K562 (cell line): ENCODE results near the gene GPR35. TPM values are rescaled to one million over a fixed set of nuclear protein-coding genes. Genes with fewer than 3 reads are reported as not detected.

Experiments
- ATAC-seq: fragments of 200-7000 bp; cut with Tn5 transposase; 3 replicates; pipeline ENCODE4 v1.9.1; 2020; ENCODE audit warnings: moderate library complexity
- BruUV-seq: library from RNA; stranded (reverse); fragments of 400-500 nt; replicated peaks from 2 replicates; lab custom pipeline; 2021; lab: Mats Ljungman, UMichigan
- CTCF ChIA-PET: fragments of 300-600 bp; formaldehyde crosslinking; extraction: SDS; loops from one replicate; lab custom pipeline; 2021; ENCODE audit warnings: low intra/inter-chr PET ratio; lab: Yijun Ruan, JAX
- POLR2A ChIA-PET: fragments of 300-600, 350-650 bp; sonication (Branson Sonifier 250); formaldehyde crosslinking; extraction: SDS; loops from one replicate; lab custom pipeline; 2021; ENCODE audit warnings: antibody characterized with exemption, inconsistent platforms; lab: Yijun Ruan, JAX
- DNase-seq, 4 experiments: peaks; one replicate each; pipeline versions ENCODE4 v3.0.0 to v3.0.0-alpha.2; 2011 to 2018; ENCODE audit warnings: low spot score in 3 of 4, mixed read lengths in 3 of 4; ENCODE audit errors: extremely low read depth in 1 of 4
- FAIRE-seq: peaks from 2 replicates; lab custom pipeline; 2011; peaks lifted over from hg19 to GRCh38; lab: Jason Lieb, UNC
- H2AFZ ChIP-seq: 2 replicates; pipeline ENCODE4 v1.6.0; 2011; ENCODE audit warnings: low read depth, low read length, control low read depth, inconsistent platforms
- H3K27ac ChIP-seq: fragments of 200-600 bp; 3 replicates; pipeline ENCODE4 v1.8.0; 2011; ENCODE audit warnings: low read depth, mild to moderate bottlenecking, control low read depth, inconsistent platforms, low read length, moderate library complexity, mixed read lengths; ENCODE audit errors: extremely low read depth
- H3K27me3 ChIP-seq, 2 experiments: fragments of 300-600 bp in 1 of 2; 2 replicates in 1 of 2; 3 replicates in 1 of 2; pipeline versions ENCODE4 v1.6.0 to v1.8.0; 2011; ENCODE audit warnings: inconsistent platforms in 2 of 2, low read length in 2 of 2, mild to moderate bottlenecking in 1 of 2, mixed read lengths in 1 of 2, moderate library complexity in 1 of 2; ENCODE audit not compliant: control insufficient read depth in 2 of 2, insufficient read depth in 2 of 2
- H3K36me3 ChIP-seq: fragments of 300-600 bp; 3 replicates; pipeline ENCODE4 v1.8.0; 2011; ENCODE audit warnings: mild to moderate bottlenecking, low read length, inconsistent platforms; ENCODE audit not compliant: control insufficient read depth, insufficient read depth
- H3K4me1 ChIP-seq, 2 experiments: fragments of 200-600 bp in 1 of 2; replicated peaks in 1 of 2; 2 replicates in 1 of 2; 3 replicates in 1 of 2; pipeline versions ENCODE4 v1.5.1 to v1.8.0; 2011; ENCODE audit warnings: inconsistent platforms in 2 of 2, low read length in 2 of 2, mild to moderate bottlenecking in 1 of 2, mixed read lengths in 1 of 2, moderate library complexity in 1 of 2; ENCODE audit not compliant: control insufficient read depth in 2 of 2, insufficient read depth in 2 of 2
- H3K4me2 ChIP-seq: 2 replicates; pipeline ENCODE4 v1.6.1; 2011; ENCODE audit warnings: low read length, control low read depth, inconsistent platforms, mixed read lengths; ENCODE audit not compliant: insufficient read depth
- H3K4me3 ChIP-seq: fragments of 200-600 bp; sonication (generic), shearing (Covaris generic); 2 replicates; pipeline ENCODE4 v1.5.1; 2016; ENCODE audit warnings: control low read depth, inconsistent platforms
- H3K79me2 ChIP-seq: fragments of 200-600 bp; 3 replicates; pipeline ENCODE4 v1.8.0; 2011; ENCODE audit warnings: low read length, inconsistent platforms; ENCODE audit not compliant: control insufficient read depth, insufficient read depth
- H3K9ac ChIP-seq, 2 experiments: 2 replicates each; pipeline versions ENCODE4 v1.6.0 to v1.6.1; 2011; ENCODE audit warnings: low read depth in 2 of 2, low read length in 2 of 2, control low read depth in 1 of 2, inconsistent platforms in 1 of 2, mild to moderate bottlenecking in 1 of 2, mixed read lengths in 1 of 2; ENCODE audit not compliant: insufficient read depth in 1 of 2
- H3K9me1 ChIP-seq: one replicate; pipeline ENCODE4 v1.6.0; 2011; ENCODE audit warnings: inconsistent platforms, mild to moderate bottlenecking, low read length, moderate library complexity; ENCODE audit not compliant: control insufficient read depth, insufficient read depth
- H3K9me3 ChIP-seq: replicated peaks from 2 replicates; pipeline ENCODE4 v1.5.1; 2011; ENCODE audit warnings: low read depth, low read length, inconsistent platforms; ENCODE audit not compliant: control insufficient read depth, insufficient read depth
- H4K20me1 ChIP-seq: replicated peaks from 2 replicates; pipeline ENCODE4 v1.6.1; 2011; ENCODE audit warnings: low read length, inconsistent platforms, mixed read lengths; ENCODE audit not compliant: control insufficient read depth, insufficient read depth
- FOXM1 ChIP-seq, 2 experiments: fragments of 450-650 bp in 1 of 2; sonication (generic) in 1 of 2; formaldehyde crosslinking in 1 of 2; IDR thresholded peaks; 2 replicates each; pipeline versions ENCODE4 v1.6.1 to v1.9.0; 2017 to 2022; ENCODE audit warnings: low read depth in 2 of 2, mild to moderate bottlenecking in 2 of 2, missing genetic modification reagents in 1 of 2, moderate library complexity in 1 of 2
- KLF16 ChIP-seq: IDR thresholded peaks from 2 replicates; pipeline ENCODE4 v1.6.1; 2016; ENCODE audit warnings: antibody characterized with exemption
- MBD2 ChIP-seq: sonication (generic); IDR thresholded peaks from 2 replicates; pipeline ENCODE4 v1.6.1; 2016; ENCODE audit warnings: low read depth, borderline replicate concordance
- MCM2 ChIP-seq: fragments of 450-650 bp; IDR thresholded peaks from 2 replicates; pipeline ENCODE4 v1.6.1; 2017; ENCODE audit warnings: low read depth, mild to moderate bottlenecking
- NR3C1 ChIP-seq: sonication (generic); formaldehyde crosslinking; IDR thresholded peaks from 2 replicates; pipeline ENCODE4 v1.8.1; 2022; ENCODE audit warnings: missing genetic modification reagents
- SRSF1 ChIP-seq: fragments of 200-400 bp; formaldehyde crosslinking; IDR thresholded peaks from 2 replicates; pipeline ENCODE4 v1.6.1; 2017; ENCODE audit warnings: mild to moderate bottlenecking, low read depth, low read length, moderate library complexity
- ZNF316 ChIP-seq: fragments of 450-650 bp; IDR thresholded peaks from 2 replicates; pipeline ENCODE4 v1.6.1; 2016
- WGBS: fragments of 100-300 bp; shearing (Covaris generic); methylation state at CpG from one replicate; pipeline ENCODE4 v1.1.6; 2016; ENCODE audit warnings: low coverage, mixed read lengths; ENCODE audit not compliant: insufficient coverage; ENCODE audit errors: missing lambda C conversion rate; 5-methylcytosine and 5-hydroxymethylcytosine counted together
- in situ Hi-C: fragments of 300-500 bp; cut with MboI; formaldehyde crosslinking; loops from 4 replicates; pipeline ENCODE4 v1.15.0; 2018; ENCODE audit warnings: inconsistent platforms, mixed read lengths
- intact Hi-C: fragments of 100-400 bp; cut with micrococcal nuclease; formaldehyde crosslinking; loops from 2 replicates; pipeline ENCODE4 v1.14.2; 2022
- polyA plus RNA-seq, 8 experiments: library from polyadenylated mRNA; depleted of rRNA in 4 of 8; stranded (reverse) in 5 of 8; unstranded in 3 of 8; fragments of >200 nt; fragmentation: Nextera tagmentation in 2 of 8; fragmentation: Illumina TruSeq in 1 of 8; extraction: Ambion mirVana in 2 of 8; extraction: Trizol in 1 of 8; gene quantifications; 2 replicates each; pipeline versions ENCODE4 v1.2.1 to v1.2.3, GENCODE V29; 2011 to 2014; ENCODE audit warnings: inconsistent platforms in 1 of 8, missing spikeins in 1 of 8
- total RNA-seq, 7 experiments: library from RNA; depleted of rRNA in 6 of 7; stranded (reverse); fragments of >200 nt in 6 of 7; fragmentation: Illumina TruSeq in 2 of 7; extraction: Trizol in 2 of 7; gene quantifications; 2 replicates each; pipeline versions ENCODE4 v1.2.1 to v1.2.3, GENCODE V29; 2011 to 2021; ENCODE audit warnings: low replicate concordance in 1 of 7
- TF ChIP-seq, protein P1 (sequence below), 2 experiments: fragments of 200-800 bp in 1 of 2; sonication (Bioruptor generic) in 1 of 2; sonication (generic) in 1 of 2; formaldehyde crosslinking in 1 of 2; IDR thresholded peaks in 1 of 2; conservative IDR thresholded peaks in 1 of 2; 2 replicates each; pipeline versions ENCODE4 v1.5.0 to v1.6.1; 2016 to 2020; ENCODE audit warnings: missing compliant biosample characterization in 1 of 2, missing genetic modification characterization in 1 of 2, missing genetic modification reagents in 1 of 2
- TF ChIP-seq, protein P2 (sequence below): fragments of 250-450 bp; sonication (Bioruptor Pico); IDR thresholded peaks from 2 replicates; pipeline ENCODE4 v1.4.0; 2020; ENCODE audit warnings: mild to moderate bottlenecking, moderate library complexity

The GPR35 gene
- total and polyA plus RNA-seq, 9 of the 15 experiments (the other 6 are each of a cell fraction or from before 2014, with no cell fraction given): 0.04 to 0.50 (median 0.29) TPM; not detected in 3

DNA sequence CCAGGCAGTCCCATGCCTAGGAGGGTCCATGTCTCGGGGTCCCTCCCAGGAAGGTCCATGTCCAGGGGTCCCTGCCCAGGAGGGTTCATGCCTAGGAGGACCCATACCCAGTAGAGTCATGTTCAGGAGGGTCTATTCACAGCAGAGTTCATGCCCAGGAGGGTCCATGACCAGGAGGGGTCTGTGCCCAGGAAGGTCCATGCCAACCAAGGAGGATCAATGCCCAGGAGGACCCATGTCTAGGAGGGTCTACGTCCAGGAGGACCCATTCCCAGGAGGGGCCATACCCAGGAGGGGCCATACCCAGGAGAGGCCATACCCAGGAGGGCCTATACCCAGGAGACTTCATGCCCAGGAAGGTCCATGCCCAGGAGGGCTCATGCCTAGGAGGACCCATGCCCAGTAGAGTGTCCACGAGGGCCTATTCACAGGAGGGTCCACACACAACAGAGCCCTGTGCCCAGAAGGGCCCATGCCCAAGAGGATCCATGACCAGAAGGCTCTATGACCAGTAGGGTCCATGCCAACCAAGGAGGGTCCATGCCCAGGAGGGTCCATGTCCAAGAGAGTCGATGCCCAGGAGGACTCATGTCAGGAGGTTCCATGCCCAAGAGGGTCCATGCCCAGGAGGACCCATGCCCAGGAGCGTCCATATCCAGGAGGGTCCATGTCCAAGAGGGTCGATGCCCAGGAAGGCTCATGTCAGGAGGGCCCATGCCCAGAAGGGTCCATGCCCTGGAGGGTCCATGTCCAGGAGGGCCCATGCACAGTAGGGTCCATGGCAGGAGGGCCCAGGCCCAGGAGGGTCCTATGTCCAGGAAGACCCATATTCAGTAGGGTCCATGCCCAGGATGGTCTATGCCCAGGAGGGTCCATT is 10.1 kb downstream of the GPR35 start (continued):
- TF ChIP-seq MCM2 (no peak), SRSF1 (no peak), ZNF316 (no peak)
- TF ChIP-seq, protein P1, sequence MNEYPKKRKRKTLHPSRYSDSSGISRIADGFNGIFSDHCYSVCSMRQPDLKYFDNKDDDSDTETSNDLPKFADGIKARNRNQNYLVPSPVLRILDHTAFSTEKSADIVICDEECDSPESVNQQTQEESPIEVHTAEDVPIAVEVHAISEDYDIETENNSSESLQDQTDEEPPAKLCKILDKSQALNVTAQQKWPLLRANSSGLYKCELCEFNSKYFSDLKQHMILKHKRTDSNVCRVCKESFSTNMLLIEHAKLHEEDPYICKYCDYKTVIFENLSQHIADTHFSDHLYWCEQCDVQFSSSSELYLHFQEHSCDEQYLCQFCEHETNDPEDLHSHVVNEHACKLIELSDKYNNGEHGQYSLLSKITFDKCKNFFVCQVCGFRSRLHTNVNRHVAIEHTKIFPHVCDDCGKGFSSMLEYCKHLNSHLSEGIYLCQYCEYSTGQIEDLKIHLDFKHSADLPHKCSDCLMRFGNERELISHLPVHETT (CRISPR knock-in tag; conservative IDR thresholded peaks at IDR 0.05 in 1 of 2, IDR thresholded peaks at IDR 0.05 in 1 of 2): no peak

DNA sequence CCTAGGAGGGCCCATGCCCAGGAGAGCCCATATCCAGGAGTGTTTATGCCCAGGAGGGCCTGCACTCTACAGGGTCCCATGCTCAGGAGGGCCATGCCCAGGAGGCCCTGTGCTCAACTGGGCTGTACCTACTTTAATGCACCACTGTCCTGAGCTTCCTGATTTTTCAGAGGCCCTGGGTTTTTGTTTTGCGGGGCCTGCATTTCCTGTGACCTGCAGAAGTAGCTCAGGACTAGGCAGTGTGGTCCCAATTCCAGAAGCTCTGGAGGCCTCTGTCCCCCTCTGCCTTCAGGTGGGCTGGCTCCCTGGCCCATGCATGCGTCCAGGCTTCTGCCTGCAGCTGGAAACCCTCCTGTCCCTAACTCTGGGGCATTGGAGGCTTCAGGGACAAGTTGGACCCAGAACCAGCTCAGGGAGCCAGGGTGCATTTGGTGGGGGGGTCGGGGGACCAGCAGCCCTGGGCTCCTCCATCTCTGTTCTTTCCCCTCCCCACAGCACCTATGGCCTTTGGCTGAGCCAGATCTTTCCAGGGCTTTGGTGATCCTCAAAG is 10.8 kb downstream of the GPR35 start:
- ATAC-seq (no peak), DNase-seq (no peak), FAIRE-seq (no peak)
- no peak overlapping the region for H3K4me2 ChIP-seq
- POLR2A ChIA-PET: no interaction called here
- H2AFZ ChIP-seq: no peak overlapping the region
- no peaks in the 10 kb centered on the region for H3K4me1 ChIP-seq
- intact Hi-C loops: no loop called here
- no TSS peak for BruUV-seq
- CTCF ChIA-PET: no interaction called here
- peaks cover 3 to 18% of the 10 kb centered on the region in 2 experiments; a peak in 3 of 5 replicates for H3K27me3 ChIP-seq
- H3K9me3 ChIP-seq: 0 out of 2 replicates have a peak, but pooled peaks cover 1% of the 10 kb centered on the region
- no peak overlapping the region for H3K27ac ChIP-seq
- WGBS: 0% methylated on average over 1 of the region's 3 CpGs
- H3K9ac ChIP-seq: no peak overlapping the region
- no peak overlapping the region for H3K4me3 ChIP-seq
- TF ChIP-seq, protein P2, sequence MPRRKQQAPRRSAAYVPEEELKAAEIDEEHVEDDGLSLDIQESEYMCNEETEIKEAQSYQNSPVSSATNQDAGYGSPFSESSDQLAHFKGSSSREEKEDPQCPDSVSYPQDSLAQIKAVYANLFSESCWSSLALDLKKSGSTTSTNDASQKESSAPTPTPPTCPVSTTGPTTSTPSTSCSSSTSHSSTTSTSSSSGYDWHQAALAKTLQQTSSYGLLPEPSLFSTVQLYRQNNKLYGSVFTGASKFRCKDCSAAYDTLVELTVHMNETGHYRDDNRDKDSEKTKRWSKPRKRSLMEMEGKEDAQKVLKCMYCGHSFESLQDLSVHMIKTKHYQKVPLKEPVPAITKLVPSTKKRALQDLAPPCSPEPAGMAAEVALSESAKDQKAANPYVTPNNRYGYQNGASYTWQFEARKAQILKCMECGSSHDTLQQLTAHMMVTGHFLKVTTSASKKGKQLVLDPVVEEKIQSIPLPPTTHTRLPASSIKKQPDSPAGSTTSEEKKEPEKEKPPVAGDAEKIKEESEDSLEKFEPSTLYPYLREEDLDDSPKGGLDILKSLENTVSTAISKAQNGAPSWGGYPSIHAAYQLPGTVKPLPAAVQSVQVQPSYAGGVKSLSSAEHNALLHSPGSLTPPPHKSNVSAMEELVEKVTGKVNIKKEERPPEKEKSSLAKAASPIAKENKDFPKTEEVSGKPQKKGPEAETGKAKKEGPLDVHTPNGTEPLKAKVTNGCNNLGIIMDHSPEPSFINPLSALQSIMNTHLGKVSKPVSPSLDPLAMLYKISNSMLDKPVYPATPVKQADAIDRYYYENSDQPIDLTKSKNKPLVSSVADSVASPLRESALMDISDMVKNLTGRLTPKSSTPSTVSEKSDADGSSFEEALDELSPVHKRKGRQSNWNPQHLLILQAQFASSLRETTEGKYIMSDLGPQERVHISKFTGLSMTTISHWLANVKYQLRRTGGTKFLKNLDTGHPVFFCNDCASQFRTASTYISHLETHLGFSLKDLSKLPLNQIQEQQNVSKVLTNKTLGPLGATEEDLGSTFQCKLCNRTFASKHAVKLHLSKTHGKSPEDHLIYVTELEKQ (CRISPR knock-in tag): no peak
- TF ChIP-seq FOXM1 (IDR thresholded peaks at IDR 0.05; ENCODE audit: low read depth): no peak
- no peak for TF ChIP-seq FOXM1 (CRISPR knock-in tag; IDR thresholded peaks at IDR 0.05; ENCODE audit: low read depth)
- TF ChIP-seq MBD2: no peak
- no peak for TF ChIP-seq KLF16
- no peak for TF ChIP-seq NR3C1 (CRISPR knock-in tag)
- TF ChIP-seq, all 486 proteins: peak for 0
- no peaks in the 10 kb centered on the region for H3K9me1 ChIP-seq
- in situ Hi-C loops: no loop called here
- H4K20me1 ChIP-seq: no peaks in the 10 kb centered on the region
- no peaks in the 10 kb centered on the region for H3K79me2 ChIP-seq
- H3K36me3 ChIP-seq: no peaks in the 10 kb centered on the region
